ENCODE measurements around the gene LHFPL6.

The LHFPL6 gene

DNA sequence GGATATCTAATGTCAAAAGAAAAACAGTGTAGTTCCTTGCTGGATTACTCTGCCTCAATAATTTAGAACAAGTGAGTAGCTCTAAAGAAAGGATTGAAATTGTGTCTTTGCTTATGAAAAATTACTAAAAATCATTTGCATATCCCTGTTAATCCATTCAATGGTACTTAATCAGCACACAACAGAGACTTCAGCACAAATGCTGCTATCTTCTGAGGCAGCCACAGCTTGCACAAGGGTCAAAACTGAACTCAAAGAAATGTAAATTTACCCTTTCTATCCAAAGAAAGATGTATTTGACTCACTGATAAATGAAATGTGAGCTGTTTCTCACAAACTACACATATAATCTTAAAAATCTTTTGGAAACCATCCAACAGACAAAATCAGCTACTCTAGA is 116.2 kb downstream of the LHFPL6 start:
- H3K9me3 ChIP-seq (replicated peaks; ENCODE audit: insufficient read depth, low read length): no peaks in the 10 kb centered on the region
- no peaks in the 10 kb centered on the region for H3K27me3 ChIP-seq (replicated peaks; ENCODE audit: insufficient read depth, low read length)
- H3K4me1 ChIP-seq (ENCODE audit: low read length): no peaks in the 10 kb centered on the region
- TF ChIP-seq EZH2 (optimal IDR thresholded peaks at IDR 0.05; ENCODE audit: low read depth, low read length) (no peak), EZH2phosphoT487 (IDR thresholded peaks at IDR 0.05; ENCODE audit: low read length) (no peak)
- TF ChIP-seq, protein P1, sequence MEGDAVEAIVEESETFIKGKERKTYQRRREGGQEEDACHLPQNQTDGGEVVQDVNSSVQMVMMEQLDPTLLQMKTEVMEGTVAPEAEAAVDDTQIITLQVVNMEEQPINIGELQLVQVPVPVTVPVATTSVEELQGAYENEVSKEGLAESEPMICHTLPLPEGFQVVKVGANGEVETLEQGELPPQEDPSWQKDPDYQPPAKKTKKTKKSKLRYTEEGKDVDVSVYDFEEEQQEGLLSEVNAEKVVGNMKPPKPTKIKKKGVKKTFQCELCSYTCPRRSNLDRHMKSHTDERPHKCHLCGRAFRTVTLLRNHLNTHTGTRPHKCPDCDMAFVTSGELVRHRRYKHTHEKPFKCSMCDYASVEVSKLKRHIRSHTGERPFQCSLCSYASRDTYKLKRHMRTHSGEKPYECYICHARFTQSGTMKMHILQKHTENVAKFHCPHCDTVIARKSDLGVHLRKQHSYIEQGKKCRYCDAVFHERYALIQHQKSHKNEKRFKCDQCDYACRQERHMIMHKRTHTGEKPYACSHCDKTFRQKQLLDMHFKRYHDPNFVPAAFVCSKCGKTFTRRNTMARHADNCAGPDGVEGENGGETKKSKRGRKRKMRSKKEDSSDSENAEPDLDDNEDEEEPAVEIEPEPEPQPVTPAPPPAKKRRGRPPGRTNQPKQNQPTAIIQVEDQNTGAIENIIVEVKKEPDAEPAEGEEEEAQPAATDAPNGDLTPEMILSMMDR (IDR thresholded peaks at IDR 0.05; ENCODE audit: low read length): no peak
- no peak overlapping the region for H3K9ac ChIP-seq (ENCODE audit: low read length)
- no peak for DNase-seq
- no peak overlapping the region for H2AFZ ChIP-seq (ENCODE audit: low read length)
- H4K20me1 ChIP-seq (ENCODE audit: insufficient read depth, low read length): no peaks in the 10 kb centered on the region
- no peak overlapping the region for H3K4me2 ChIP-seq (ENCODE audit: low read depth, low read length)
- H3K9me2 ChIP-seq (replicated peaks; ENCODE audit: insufficient read depth, low read length): no peaks in the 10 kb centered on the region
- H3K27ac ChIP-seq (ENCODE audit: low read length): no peak overlapping the region
- no peaks in the 10 kb centered on the region for H3F3A ChIP-seq (ENCODE audit: insufficient read depth, low read length)
- H3K79me2 ChIP-seq (ENCODE audit: low read length): no peaks in the 10 kb centered on the region
- H3K4me3 ChIP-seq (ENCODE audit: low read length): no peak overlapping the region
- H3K36me3 ChIP-seq (replicated peaks; ENCODE audit: insufficient read depth, low read length): no peaks in the 10 kb centered on the region

DNA sequence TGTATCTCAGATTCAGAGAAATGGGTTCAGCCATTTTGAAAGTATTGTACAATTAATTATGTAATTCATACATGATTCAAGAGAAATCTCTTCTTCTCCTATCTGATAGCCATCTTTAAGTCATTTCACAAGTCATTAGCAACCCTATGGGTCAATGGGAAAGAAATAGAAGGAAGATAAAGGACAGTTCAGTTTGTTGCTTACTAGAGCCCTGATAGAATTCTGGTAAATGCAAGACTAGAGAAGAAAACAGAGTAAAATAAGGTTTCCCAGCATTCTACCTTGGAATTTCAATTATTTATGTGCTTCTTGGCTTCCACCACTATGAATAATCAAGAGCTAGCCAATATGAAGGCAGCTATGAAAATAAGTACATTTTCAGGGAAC is 117.7 kb downstream of the LHFPL6 start:
- Histone ChIP-seq H3K79me2 (ENCODE audit: low read length) (no peaks in the 10 kb centered on the region), H2AFZ (ENCODE audit: low read length) (no peak overlapping the region), H3K9ac (ENCODE audit: low read length) (no peak overlapping the region), H4K20me1 (ENCODE audit: insufficient read depth, low read length) (no peaks in the 10 kb centered on the region), H3K4me1 (ENCODE audit: low read length) (no peaks in the 10 kb centered on the region), H3K36me3 (replicated peaks; ENCODE audit: insufficient read depth, low read length) (no peaks in the 10 kb centered on the region), H3K27ac (ENCODE audit: low read length) (no peak overlapping the region), H3K9me2 (replicated peaks; ENCODE audit: insufficient read depth, low read length) (no peaks in the 10 kb centered on the region), H3F3A (ENCODE audit: insufficient read depth, low read length) (no peaks in the 10 kb centered on the region), H3K9me3 (replicated peaks; ENCODE audit: insufficient read depth, low read length) (no peaks in the 10 kb centered on the region), H3K4me2 (ENCODE audit: low read depth, low read length) (no peak overlapping the region), H3K27me3 (replicated peaks; ENCODE audit: insufficient read depth, low read length) (no peaks in the 10 kb centered on the region), H3K4me3 (ENCODE audit: low read length) (no peak overlapping the region)
- TF ChIP-seq EZH2 (optimal IDR thresholded peaks at IDR 0.05; ENCODE audit: low read depth, low read length): no peak
- TF ChIP-seq, protein P1 (IDR thresholded peaks at IDR 0.05; ENCODE audit: low read length): no peak
- TF ChIP-seq EZH2phosphoT487 (IDR thresholded peaks at IDR 0.05; ENCODE audit: low read length): no peak
- no peak for DNase-seq

- Histone ChIP-seq H2AFZ (ENCODE audit: low read length) (no peak overlapping the region), H3F3A (ENCODE audit: insufficient read depth, low read length) (no peaks in the 10 kb centered on the region), H3K27me3 (replicated peaks; ENCODE audit: insufficient read depth, low read length) (no peaks in the 10 kb centered on the region), H3K9me3 (replicated peaks; ENCODE audit: insufficient read depth, low read length) (no peaks in the 10 kb centered on the region), H3K9me2 (replicated peaks; ENCODE audit: insufficient read depth, low read length) (no peaks in the 10 kb centered on the region), H3K9ac (ENCODE audit: low read length) (no peak overlapping the region), H4K20me1 (ENCODE audit: insufficient read depth, low read length) (no peaks in the 10 kb centered on the region), H3K4me2 (ENCODE audit: low read depth, low read length) (no peak overlapping the region), H3K27ac (ENCODE audit: low read length) (no peak overlapping the region), H3K36me3 (replicated peaks; ENCODE audit: insufficient read depth, low read length) (no peaks in the 10 kb centered on the region), H3K4me1 (ENCODE audit: low read length) (no peaks in the 10 kb centered on the region), H3K4me3 (ENCODE audit: low read length) (no peak overlapping the region), H3K79me2 (ENCODE audit: low read length) (no peaks in the 10 kb centered on the region)
- TF ChIP-seq, protein P1 (IDR thresholded peaks at IDR 0.05; ENCODE audit: low read length): no peak
- TF ChIP-seq EZH2phosphoT487 (IDR thresholded peaks at IDR 0.05; ENCODE audit: low read length) (no peak), EZH2 (optimal IDR thresholded peaks at IDR 0.05; ENCODE audit: low read depth, low read length) (no peak)
- DNase-seq: no peak
Measured at GRCh38 chr13:39484506-39485313, 118.3 kb downstream of the LHFPL6 start.

Measured in MM.1S (cell line).